Hematopoietic multipotent progenitor cell treated with erythropoietin and hydrocortisone succinate and interleukin-3 and kit ligand, for 15 days (in vitro differentiated cells): ENCODE results near the gene DOCK7.

Experiments used
- DNase-seq: peaks from one replicate; pipeline ENCODE4 v3.0.0-alpha.2; 2015; ENCODE audit warnings: low spot score

The DOCK7 gene

GRCh38 chr1:62450301-62450700, 237.9 kb downstream of the DOCK7 start:
- DNase-seq, result no peak

- no peak for DNase-seq
Measured at GRCh38 chr1:62448221-62448933, 239.8 kb downstream of the DOCK7 start.

- DNase-seq, result no peak
Measured at GRCh38 chr1:62444701-62445100, 243.5 kb downstream of the DOCK7 start.

- DNase-seq, result no peak
Measured at GRCh38 chr1:62439652-62440371, 248.4 kb downstream of the DOCK7 start.

- DNase-seq, result peak; percentile 29
Measured at GRCh38 chr1:62438163-62438562, 250.0 kb downstream of the DOCK7 start.

- DNase-seq, result peak; percentile 42
Measured at GRCh38 chr1:62437273-62437940, 250.8 kb downstream of the DOCK7 start.

GRCh38 chr1:62436466-62437272, 251.5 kb downstream of the DOCK7 start, which contains the start of gene USP1:
TSS of gene USP1 (plus strand) at chr1:62437049. CDS start at chr1:62439868, 2,819 bp downstream.
- peak; percentile 96 for DNase-seq

GRCh38 chr1:62436039-62436465, 252.1 kb downstream of the DOCK7 start:
- no peak for DNase-seq

- DNase-seq, result no peak
Measured at GRCh38 chr1:62435231-62436038, 252.8 kb downstream of the DOCK7 start.

GRCh38 chr1:62434618-62435001, 253.6 kb downstream of the DOCK7 start:
- DNase-seq, result no peak

- DNase-seq, result no peak
Measured at GRCh38 chr1:62433861-62434617, 254.1 kb downstream of the DOCK7 start.

- no peak for DNase-seq
Measured at GRCh38 chr1:62429581-62429980, 258.6 kb downstream of the DOCK7 start.

GRCh38 chr1:62428351-62428750, 259.8 kb downstream of the DOCK7 start:
- no peak for DNase-seq

GRCh38 chr1:62426794-62427193, 261.4 kb downstream of the DOCK7 start:
- DNase-seq, result no peak

GRCh38 chr1:62426237-62426636, 261.9 kb downstream of the DOCK7 start:
- DNase-seq, result no peak

GRCh38 chr1:62425041-62425440, 263.1 kb downstream of the DOCK7 start:
- DNase-seq, result no peak

GRCh38 chr1:62424411-62424810, 263.8 kb downstream of the DOCK7 start:
- DNase-seq, result no peak

GRCh38 chr1:62423580-62424242, 264.5 kb downstream of the DOCK7 start:
- DNase-seq, result no peak

GRCh38 chr1:62420214-62420613, 268.0 kb downstream of the DOCK7 start:
- no peak for DNase-seq
